Mucosa of descending colon (tissue), 3 donors: Measurements from ENCODE around the gene ARHGEF6. TPM values are rescaled to one million over a fixed set of nuclear protein-coding genes. Genes with fewer than 3 reads are reported as not detected.
"Not testable (repeated sequence)": the region's sequence is repeated elsewhere in the genome, so short reads cannot be mapped to it uniquely, and the experiment has no call there.

Source experiments
- ATAC-seq: fragments of 200-7000 bp; cut with Tn5 transposase; one replicate; pipeline ENCODE4 v1.9.1; 2020; ENCODE audit warnings: mild to moderate bottlenecking, moderate library complexity
- DNase-seq, 3 donors: peaks; one replicate each; pipeline ENCODE4 v3.0.0-alpha.2; 2020
- H3K36me3 ChIP-seq: fragments of 200-600 bp; one replicate; pipeline ENCODE4 v1.8.0; 2021; ENCODE audit warnings: low read depth, mild to moderate bottlenecking
- H3K4me1 ChIP-seq: fragments of 200-600 bp; one replicate; pipeline ENCODE4 v1.8.0; 2021; ENCODE audit warnings: low read depth, mild to moderate bottlenecking
- H3K4me3 ChIP-seq: fragments of 200-600 bp; one replicate; pipeline ENCODE4 v1.8.0; 2021; ENCODE audit warnings: mild to moderate bottlenecking
- H3K9me3 ChIP-seq: fragments of 200-600 bp; one replicate; pipeline ENCODE4 v1.8.0; 2021; ENCODE audit warnings: mild to moderate bottlenecking
- intact Hi-C, 2 donors: fragments of 100-400 bp; cut with DNase I in 1 of 2; cut with micrococcal nuclease in 1 of 2; formaldehyde crosslinking; loops; one replicate each; pipeline versions ENCODE4 v1.11.0 to v1.11.1; 2022; cut with DNase I, micrococcal nuclease
- total RNA-seq, 3 donors: library from RNA; stranded (reverse); fragmentation: NEBNext Ultra II Directional in 2 of 3; extraction: Animal tissue kit (Norgen Biotek cat#: 25700) in 2 of 3; gene quantifications; one replicate each; pipeline versions ENCODE4 v1.2.1 to v1.2.4, GENCODE V29; 2021 to 2023
- TF ChIP-seq, protein P1 (sequence below): fragments of 200-600 bp; IDR thresholded peaks from one replicate; pipeline ENCODE4 v1.8.0; 2022; ENCODE audit warnings: antibody characterized with exemption, mild to moderate bottlenecking
- donor health status: DM: no; HTN: no; CAD: no; lungs with moderate emphysema.
- donor health status: DM: no; HTN: no; CAD: no.
- donor health status: DM: no; HTN: yes; CAD: no.

ARHGEF6 gene
- total RNA-seq, 3 donors from 2014 or later = 2.8 to 17.2 (median 6.6) TPM

DNA sequence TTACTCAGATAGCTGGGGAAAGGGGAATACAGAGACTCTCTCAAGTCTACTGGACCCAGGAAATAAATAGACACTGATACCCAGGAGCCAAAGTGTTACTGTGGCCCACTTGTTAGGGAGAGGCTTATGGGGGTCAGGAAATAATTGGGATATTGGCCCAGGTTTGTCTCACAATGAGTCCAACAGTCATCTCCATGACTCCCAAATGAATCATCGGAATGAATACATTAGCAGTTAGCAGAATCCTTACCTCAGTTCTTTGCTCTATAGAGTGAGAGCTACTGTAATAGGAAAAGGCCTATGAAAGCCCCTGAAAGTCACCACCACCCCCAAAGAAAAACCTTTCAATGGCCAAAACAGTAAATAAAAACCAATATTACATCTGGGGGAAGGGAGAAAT lies 42.4 kb upstream of the ARHGEF6 start:
- Histone ChIP-seq H3K4me1 (no peaks in the 10 kb centered on the region), H3K9me3 (no peaks in the 10 kb centered on the region), H3K4me3 (no peak overlapping the region), H3K36me3 (no peaks in the 10 kb centered on the region)
- DNase-seq = no peak
- no peak for ATAC-seq
- TF ChIP-seq, protein P1, sequence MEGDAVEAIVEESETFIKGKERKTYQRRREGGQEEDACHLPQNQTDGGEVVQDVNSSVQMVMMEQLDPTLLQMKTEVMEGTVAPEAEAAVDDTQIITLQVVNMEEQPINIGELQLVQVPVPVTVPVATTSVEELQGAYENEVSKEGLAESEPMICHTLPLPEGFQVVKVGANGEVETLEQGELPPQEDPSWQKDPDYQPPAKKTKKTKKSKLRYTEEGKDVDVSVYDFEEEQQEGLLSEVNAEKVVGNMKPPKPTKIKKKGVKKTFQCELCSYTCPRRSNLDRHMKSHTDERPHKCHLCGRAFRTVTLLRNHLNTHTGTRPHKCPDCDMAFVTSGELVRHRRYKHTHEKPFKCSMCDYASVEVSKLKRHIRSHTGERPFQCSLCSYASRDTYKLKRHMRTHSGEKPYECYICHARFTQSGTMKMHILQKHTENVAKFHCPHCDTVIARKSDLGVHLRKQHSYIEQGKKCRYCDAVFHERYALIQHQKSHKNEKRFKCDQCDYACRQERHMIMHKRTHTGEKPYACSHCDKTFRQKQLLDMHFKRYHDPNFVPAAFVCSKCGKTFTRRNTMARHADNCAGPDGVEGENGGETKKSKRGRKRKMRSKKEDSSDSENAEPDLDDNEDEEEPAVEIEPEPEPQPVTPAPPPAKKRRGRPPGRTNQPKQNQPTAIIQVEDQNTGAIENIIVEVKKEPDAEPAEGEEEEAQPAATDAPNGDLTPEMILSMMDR = no peak
- intact Hi-C loops = no loop called here

DNA sequence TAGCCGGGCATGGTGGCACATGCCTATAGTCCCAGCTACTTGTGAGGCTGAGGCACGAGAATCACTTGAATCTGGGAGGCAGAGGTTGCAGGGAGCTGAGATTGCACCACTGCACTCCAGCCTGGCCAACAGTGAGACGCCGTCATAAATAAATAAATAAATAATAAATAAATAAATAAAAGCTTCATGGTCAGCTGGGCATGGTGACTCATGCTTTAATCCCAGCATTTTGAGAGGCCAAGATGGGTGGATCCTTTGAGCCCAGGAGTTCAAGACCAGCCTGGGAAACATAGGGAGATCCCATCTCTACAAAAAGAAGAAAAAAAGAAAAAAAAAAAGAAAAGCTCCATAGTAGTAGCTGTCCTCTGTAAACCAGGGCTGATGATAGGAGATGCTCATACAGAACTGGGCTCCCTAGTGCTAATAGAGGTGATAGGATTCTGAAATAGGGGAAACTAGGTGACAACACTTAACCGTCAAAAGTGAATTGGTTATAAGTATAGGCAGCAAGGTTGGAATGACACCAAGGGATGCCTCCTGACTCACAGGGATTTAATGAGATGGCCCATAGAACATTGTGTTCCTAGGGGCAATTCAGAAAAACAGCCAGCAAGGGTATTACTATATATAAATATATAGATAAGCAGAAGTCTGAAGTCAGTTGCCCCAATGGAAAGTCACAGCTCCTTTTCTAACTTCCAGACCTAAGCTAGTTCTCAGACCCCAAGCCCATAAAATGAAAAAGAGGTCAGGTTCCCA lies 41.8 kb upstream of the ARHGEF6 start:
- no peaks in the 10 kb centered on the region for H3K4me1 ChIP-seq
- TF ChIP-seq, protein P1 = no peak
- no peaks in the 10 kb centered on the region for H3K36me3 ChIP-seq
- DNase-seq (no peak), ATAC-seq (no peak)
- intact Hi-C loops = no loop called here
- H3K4me3 ChIP-seq = no peak overlapping the region
- H3K9me3 ChIP-seq = no peaks in the 10 kb centered on the region

DNA sequence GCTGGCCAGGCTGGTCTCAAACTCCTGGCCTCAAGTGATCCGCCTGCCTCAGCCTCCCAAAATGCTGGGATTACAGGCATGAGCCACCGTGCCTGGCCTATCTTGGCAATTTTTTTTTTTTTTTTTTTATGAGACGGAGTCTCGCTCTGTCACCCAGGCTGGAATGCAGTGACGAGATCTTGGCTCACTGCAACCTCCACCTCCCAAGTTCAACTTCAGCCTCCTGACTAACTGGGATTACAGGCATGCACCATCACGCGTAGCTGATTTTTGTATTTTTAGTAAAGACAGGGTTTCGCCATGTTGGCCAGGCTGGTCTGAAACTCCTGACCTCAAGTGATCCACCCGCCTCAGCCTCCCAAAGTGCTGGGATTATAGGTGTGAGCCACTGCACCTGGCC lies 39.0 kb upstream of the ARHGEF6 start:
- ATAC-seq, intact Hi-C loops, H3K4me1 ChIP-seq: not testable (repeated sequence)

DNA sequence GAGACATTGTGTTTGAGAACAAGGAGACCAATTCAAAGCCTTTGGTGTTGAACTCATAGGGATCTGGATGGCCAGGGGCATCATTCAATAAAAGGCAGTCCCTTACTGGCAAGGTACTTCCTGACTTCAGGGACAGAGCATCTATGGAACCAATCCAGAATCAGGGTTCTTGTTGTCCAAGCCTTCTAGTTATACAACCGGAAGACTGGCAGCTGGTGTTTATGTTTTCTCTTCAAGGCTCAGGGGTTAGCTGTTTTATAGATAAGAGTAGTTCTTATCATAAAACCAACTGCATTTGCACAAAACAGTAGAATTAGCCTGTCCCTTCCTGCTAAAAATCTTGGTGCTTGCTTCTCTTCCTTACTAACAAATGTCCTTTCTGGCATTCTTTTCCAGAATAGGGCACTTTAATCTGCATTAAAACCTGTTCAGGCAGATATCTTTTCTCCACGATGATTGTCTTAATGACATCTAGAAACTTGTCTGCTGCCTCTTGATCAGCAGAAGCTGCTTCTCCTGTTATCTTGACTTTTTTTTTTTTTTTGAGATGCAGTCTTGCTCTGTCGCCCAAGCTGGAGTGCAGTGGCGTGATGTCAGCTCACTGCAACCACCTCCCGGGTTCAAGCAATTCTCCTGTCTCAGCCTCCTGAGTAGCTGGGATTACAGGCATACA lies 38.4 kb upstream of the ARHGEF6 start:
- intact Hi-C loops = no loop called here
- H3K36me3 ChIP-seq = no peaks in the 10 kb centered on the region
- no peaks in the 10 kb centered on the region for H3K9me3 ChIP-seq
- DNase-seq (peak in 1 of 3 donors; percentile 3), ATAC-seq (peak; percentile 56)
- H3K4me1 ChIP-seq = no peaks in the 10 kb centered on the region
- no peak overlapping the region for H3K4me3 ChIP-seq
- TF ChIP-seq, protein P1 = no peak

More for the DNA sequence above, 39.0 kb upstream of the ARHGEF6 start:
- H3K9me3 ChIP-seq, DNase-seq, H3K36me3 ChIP-seq, H3K4me3 ChIP-seq: not testable (repeated sequence)

DNA sequence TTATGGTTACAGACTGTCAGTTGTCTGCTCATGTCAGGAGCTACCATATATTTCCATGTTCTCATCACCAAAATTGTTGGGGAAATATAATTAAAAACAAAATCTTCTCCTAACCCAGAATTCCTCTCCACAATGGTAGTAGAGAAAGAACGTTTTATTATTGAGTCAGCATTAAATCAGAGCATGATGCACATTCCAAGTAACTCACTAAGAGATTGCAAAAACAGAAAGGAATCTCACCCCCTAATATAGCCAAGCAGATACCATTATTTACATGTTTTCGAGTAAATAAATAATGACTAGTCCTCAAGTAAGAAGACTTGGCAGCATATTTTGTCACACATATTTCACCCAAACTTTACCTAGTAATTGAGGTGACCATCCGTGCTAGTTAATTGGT lies 36.2 kb upstream of the ARHGEF6 start:
- ATAC-seq (no peak), DNase-seq (no peak)
- intact Hi-C loops = no loop called here
- TF ChIP-seq, protein P1 = no peak
- no peaks in the 10 kb centered on the region for H3K36me3 ChIP-seq
- H3K9me3 ChIP-seq = no peaks in the 10 kb centered on the region
- H3K4me1 ChIP-seq = no peaks in the 10 kb centered on the region
- H3K4me3 ChIP-seq = no peak overlapping the region
